Stimulated activated CD8-positive, alpha-beta memory T cell treated with anti-CD3 and anti-CD28 coated beads, Interleukin-15, amount 100 ng/mL, for 1 hour (primary cell): ENCODE measurements around the gene ACTR1B.
"Not testable (repeated sequence)": the region's sequence is repeated elsewhere in the genome, so short reads cannot be mapped to it uniquely, and the experiment has no call there.

Experiments
- DNase-seq: peaks from one replicate; pipeline ENCODE4 v3.0.0-alpha.2; 2020; ENCODE audit warnings: low read depth

Gene ACTR1B

DNA sequence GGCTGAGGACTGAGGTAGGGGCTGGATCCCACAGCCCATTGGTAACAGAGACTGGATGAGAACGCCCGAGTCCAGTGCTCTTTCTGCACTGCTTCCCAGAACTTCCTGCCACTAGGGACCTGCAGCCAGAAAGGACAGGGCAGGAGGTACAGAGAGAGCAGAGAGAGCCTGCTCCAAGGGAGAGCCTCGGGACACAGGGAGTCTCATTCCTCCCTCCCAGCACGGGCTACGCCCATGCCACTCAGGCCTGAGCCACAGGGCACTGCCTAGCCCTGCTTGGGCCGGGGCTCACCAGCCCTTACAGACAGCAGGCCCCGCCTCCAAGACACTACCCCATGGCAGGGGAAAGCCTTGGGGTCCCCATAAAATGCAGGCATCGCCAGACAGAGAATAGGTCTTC is 48.1 kb downstream of the ACTR1B start:
- DNase-seq: not testable (repeated sequence)

DNA sequence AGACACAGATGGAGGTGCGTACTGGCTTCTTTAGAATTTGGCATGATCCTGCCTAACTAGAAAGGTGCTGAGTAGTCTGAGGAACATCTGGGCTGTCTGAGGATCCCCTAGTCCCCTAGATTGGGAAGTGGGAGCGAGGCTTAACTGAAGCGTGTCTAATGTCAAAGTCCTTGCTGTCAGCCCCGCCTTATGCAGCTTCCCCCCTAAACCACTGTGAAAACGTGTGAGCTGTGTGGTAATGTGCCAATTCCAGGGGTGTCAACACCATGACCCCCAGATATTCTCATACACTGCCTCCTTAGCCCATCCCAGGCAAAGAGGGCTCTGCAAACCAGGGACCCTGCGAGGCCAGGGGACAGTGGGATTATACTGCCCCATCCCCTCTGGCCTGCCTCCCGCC is 51.9 kb downstream of the ACTR1B start:
- DNase-seq: not testable (repeated sequence)

DNA sequence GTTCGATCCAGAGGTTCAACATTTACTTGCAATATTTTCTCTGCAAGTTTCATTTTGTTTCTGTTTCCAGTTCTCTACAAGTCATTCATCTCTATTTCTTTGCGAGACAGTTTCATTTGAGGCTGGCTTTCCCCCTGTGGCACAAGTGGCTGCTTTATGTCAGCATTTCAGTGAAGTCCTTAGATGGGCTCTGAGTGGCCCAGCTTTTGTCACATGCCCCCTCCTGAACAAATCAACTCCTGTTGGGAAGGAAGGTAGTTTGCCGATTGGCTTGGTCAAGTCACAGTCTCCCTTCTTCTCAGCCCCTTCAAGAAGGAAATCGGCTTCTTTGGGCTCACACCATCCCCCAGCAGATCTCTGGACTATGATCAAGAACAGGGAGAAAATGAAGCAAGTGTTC is 55.1 kb downstream of the ACTR1B start:
- not testable (repeated sequence) for DNase-seq
